ENCODE measurements around the gene PRR15L. TPM values are rescaled to one million over a fixed set of nuclear protein-coding genes. Genes with fewer than 3 reads are reported as not detected.

Gene PRR15L
- total and polyA plus RNA-seq, 2 experiments from 2014 or later = 0.57 TPM; not detected in 1

DNA sequence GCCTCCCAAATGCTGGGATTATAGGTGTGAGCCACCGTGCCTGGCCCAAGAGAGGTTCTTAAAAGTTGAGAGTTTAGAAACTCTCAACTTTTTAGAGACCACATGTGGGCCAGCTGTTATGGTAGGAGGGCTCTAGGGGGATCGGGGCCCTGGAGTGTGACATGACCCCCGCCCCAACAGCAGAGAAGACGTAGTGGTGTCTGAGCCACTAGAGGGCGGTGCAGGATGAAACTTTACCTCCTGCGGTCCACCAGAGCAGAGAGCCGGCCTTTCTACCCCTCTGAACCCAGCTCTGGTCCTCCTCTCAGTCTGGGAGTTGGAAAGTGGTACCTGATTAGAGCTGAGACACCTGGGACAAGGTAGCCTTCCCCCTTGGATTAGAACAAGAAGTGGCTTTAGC, 20.6 kb upstream of the PRR15L start:
- Mint-ChIP-seq H3K4me1 (no peaks in the 10 kb centered on the region; the same call in 2 of the 3 replicates), H3K4me3 (no peak overlapping the region), H3K36me3 (ENCODE audit: low read depth) (peaks cover 83% of the 10 kb centered on the region), H3K27me3 (ENCODE audit: insufficient read depth, low read depth, poor library complexity) (peaks cover 8% of the 10 kb centered on the region), H3K9me3 (no peaks in the 10 kb centered on the region; the same call in 2 of the 3 replicates), H3K27ac (no peak overlapping the region)
- H3K27me3 ChIP-seq (ENCODE audit: insufficient read depth) = no peaks in the 10 kb centered on the region
- H3F3A ChIP-seq (replicated peaks; ENCODE audit: low read depth) = 0 out of 2 replicates have a peak, but pooled peaks cover 3% of the 10 kb centered on the region
- no peaks in the 10 kb centered on the region for H3K9me2 ChIP-seq (ENCODE audit: insufficient read depth)
- no peak overlapping the region for H3K4me2 ChIP-seq
- no peaks in the 10 kb centered on the region for H3K79me2 ChIP-seq (replicated peaks; ENCODE audit: insufficient read depth)
- TF ChIP-seq NANOG (IDR thresholded peaks at IDR 0.05; ENCODE audit: borderline replicate concordance) (no peak), STAT1 (IDR thresholded peaks at IDR 0.05; ENCODE audit: unreplicated experiment) (no peak), JUNB (IDR thresholded peaks at IDR 0.05; ENCODE audit: unreplicated experiment) (no peak)
- TF ChIP-seq, protein P1, sequence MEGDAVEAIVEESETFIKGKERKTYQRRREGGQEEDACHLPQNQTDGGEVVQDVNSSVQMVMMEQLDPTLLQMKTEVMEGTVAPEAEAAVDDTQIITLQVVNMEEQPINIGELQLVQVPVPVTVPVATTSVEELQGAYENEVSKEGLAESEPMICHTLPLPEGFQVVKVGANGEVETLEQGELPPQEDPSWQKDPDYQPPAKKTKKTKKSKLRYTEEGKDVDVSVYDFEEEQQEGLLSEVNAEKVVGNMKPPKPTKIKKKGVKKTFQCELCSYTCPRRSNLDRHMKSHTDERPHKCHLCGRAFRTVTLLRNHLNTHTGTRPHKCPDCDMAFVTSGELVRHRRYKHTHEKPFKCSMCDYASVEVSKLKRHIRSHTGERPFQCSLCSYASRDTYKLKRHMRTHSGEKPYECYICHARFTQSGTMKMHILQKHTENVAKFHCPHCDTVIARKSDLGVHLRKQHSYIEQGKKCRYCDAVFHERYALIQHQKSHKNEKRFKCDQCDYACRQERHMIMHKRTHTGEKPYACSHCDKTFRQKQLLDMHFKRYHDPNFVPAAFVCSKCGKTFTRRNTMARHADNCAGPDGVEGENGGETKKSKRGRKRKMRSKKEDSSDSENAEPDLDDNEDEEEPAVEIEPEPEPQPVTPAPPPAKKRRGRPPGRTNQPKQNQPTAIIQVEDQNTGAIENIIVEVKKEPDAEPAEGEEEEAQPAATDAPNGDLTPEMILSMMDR (conservative IDR thresholded peaks at IDR 0.05; ENCODE audit: low read depth in 2 of 2) = peak; percentile 89 to 94
- no peak overlapping the region for H2AFZ ChIP-seq
- peaks cover 17% of the 10 kb centered on the region; the same call in 1 of the 2 replicates for H3K36me3 ChIP-seq (ENCODE audit: insufficient read depth)
- no peak overlapping the region for H3K27ac ChIP-seq (ENCODE audit: low read depth)
- no peaks in the 10 kb centered on the region for H3K4me1 ChIP-seq (ENCODE audit: insufficient read depth)
- H3K4me3 ChIP-seq = no peak overlapping the region
- peak; percentile 99 for ATAC-seq
- peaks cover 4% of the 10 kb centered on the region for H4K20me1 ChIP-seq (replicated peaks; ENCODE audit: insufficient read depth)
- DNase-seq (ENCODE audit: low spot score) = peak; percentile 95

DNA sequence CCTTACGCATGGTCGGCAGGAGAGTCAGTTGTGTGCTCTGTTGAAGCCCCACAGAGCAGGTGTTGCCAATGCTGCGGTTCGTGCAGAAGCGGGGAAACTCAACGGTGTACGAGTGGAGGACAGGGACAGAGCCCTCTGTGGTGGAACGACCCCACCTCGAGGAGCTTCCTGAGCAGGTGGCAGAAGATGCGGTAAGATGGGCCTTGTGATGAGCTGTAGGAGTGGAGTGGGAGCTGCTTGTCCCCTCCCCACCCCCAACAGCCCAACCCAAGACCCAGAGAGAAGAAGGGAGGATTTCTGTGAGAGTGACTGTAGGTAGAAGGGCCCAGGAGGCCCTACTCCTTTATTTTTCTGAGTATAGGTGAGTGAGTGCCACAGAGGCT, 18.1 kb upstream of the PRR15L start:
- Mint-ChIP-seq H3K27me3 (ENCODE audit: insufficient read depth, low read depth, poor library complexity) (peaks cover 12% of the 10 kb centered on the region), H3K36me3 (ENCODE audit: low read depth) (peaks cover 73% of the 10 kb centered on the region), H3K9me3 (no peaks in the 10 kb centered on the region; the same call in 2 of the 3 replicates), H3K4me1 (no peaks in the 10 kb centered on the region; the same call in 2 of the 3 replicates), H3K27ac (no peak overlapping the region), H3K4me3 (no peak overlapping the region)
- H2AFZ ChIP-seq = no peak overlapping the region
- H3K27me3 ChIP-seq (ENCODE audit: insufficient read depth) = no peaks in the 10 kb centered on the region
- H4K20me1 ChIP-seq (replicated peaks; ENCODE audit: insufficient read depth) = peaks cover 4% of the 10 kb centered on the region
- H3K79me2 ChIP-seq (replicated peaks; ENCODE audit: insufficient read depth) = 0 out of 2 replicates have a peak, but pooled peaks cover 7% of the 10 kb centered on the region
- no peak overlapping the region for H3K4me2 ChIP-seq
- H3K36me3 ChIP-seq (ENCODE audit: insufficient read depth) = peaks cover 17% of the 10 kb centered on the region; the same call in 1 of the 2 replicates
- ATAC-seq (no peak), DNase-seq (ENCODE audit: low spot score) (no peak)
- H3F3A ChIP-seq (replicated peaks; ENCODE audit: low read depth) = peaks cover 3% of the 10 kb centered on the region; the same call in 1 of the 2 replicates
- no peak overlapping the region for H3K27ac ChIP-seq (ENCODE audit: low read depth)
- no peaks in the 10 kb centered on the region for H3K9me2 ChIP-seq (ENCODE audit: insufficient read depth)
- H3K4me3 ChIP-seq = no peak overlapping the region
- peaks cover 6% of the 10 kb centered on the region for H3K4me1 ChIP-seq (ENCODE audit: insufficient read depth)
- TF ChIP-seq, protein P1 (conservative IDR thresholded peaks at IDR 0.05; ENCODE audit: low read depth in 2 of 2) = no peak
- TF ChIP-seq ZNF331 (CRISPR knock-in tag; IDR thresholded peaks at IDR 0.05; ENCODE audit: low read depth) = no peak
- no peak for TF ChIP-seq POLR2AphosphoS5 (IDR thresholded peaks at IDR 0.05; ENCODE audit: low read depth)
- TF ChIP-seq, protein P2, sequence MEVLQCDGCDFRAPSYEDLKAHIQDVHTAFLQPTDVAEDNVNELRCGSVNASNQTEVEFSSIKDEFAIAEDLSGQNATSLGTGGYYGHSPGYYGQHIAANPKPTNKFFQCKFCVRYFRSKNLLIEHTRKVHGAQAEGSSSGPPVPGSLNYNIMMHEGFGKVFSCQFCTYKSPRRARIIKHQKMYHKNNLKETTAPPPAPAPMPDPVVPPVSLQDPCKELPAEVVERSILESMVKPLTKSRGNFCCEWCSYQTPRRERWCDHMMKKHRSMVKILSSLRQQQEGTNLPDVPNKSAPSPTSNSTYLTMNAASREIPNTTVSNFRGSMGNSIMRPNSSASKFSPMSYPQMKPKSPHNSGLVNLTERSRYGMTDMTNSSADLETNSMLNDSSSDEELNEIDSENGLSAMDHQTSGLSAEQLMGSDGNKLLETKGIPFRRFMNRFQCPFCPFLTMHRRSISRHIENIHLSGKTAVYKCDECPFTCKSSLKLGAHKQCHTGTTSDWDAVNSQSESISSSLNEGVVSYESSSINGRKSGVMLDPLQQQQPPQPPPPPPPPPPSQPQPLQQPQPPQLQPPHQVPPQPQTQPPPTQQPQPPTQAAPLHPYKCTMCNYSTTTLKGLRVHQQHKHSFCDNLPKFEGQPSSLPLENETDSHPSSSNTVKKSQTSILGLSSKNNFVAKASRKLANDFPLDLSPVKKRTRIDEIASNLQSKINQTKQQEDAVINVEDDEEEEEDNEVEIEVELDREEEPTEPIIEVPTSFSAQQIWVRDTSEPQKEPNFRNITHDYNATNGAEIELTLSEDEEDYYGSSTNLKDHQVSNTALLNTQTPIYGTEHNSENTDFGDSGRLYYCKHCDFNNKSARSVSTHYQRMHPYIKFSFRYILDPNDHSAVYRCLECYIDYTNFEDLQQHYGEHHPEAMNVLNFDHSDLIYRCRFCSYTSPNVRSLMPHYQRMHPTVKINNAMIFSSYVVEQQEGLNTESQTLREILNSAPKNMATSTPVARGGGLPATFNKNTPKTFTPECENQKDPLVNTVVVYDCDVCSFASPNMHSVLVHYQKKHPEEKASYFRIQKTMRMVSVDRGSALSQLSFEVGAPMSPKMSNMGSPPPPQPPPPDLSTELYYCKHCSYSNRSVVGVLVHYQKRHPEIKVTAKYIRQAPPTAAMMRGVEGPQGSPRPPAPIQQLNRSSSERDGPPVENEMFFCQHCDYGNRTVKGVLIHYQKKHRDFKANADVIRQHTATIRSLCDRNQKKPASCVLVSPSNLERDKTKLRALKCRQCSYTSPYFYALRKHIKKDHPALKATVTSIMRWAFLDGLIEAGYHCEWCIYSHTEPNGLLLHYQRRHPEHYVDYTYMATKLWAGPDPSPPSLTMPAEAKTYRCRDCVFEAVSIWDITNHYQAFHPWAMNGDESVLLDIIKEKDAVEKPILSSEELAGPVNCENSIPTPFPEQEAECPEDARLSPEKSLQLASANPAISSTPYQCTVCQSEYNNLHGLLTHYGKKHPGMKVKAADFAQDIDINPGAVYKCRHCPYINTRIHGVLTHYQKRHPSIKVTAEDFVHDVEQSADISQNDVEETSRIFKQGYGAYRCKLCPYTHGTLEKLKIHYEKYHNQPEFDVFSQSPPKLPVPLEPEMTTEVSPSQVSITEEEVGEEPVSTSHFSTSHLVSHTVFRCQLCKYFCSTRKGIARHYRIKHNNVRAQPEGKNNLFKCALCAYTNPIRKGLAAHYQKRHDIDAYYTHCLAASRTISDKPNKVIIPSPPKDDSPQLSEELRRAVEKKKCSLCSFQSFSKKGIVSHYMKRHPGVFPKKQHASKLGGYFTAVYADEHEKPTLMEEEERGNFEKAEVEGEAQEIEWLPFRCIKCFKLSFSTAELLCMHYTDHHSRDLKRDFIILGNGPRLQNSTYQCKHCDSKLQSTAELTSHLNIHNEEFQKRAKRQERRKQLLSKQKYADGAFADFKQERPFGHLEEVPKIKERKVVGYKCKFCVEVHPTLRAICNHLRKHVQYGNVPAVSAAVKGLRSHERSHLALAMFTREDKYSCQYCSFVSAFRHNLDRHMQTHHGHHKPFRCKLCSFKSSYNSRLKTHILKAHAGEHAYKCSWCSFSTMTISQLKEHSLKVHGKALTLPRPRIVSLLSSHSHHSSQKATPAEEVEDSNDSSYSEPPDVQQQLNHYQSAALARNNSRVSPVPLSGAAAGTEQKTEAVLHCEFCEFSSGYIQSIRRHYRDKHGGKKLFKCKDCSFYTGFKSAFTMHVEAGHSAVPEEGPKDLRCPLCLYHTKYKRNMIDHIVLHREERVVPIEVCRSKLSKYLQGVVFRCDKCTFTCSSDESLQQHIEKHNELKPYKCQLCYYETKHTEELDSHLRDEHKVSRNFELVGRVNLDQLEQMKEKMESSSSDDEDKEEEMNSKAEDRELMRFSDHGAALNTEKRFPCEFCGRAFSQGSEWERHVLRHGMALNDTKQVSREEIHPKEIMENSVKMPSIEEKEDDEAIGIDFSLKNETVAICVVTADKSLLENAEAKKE (CRISPR knock-in tag; IDR thresholded peaks at IDR 0.05) = no peak
- TF ChIP-seq, protein P3, sequence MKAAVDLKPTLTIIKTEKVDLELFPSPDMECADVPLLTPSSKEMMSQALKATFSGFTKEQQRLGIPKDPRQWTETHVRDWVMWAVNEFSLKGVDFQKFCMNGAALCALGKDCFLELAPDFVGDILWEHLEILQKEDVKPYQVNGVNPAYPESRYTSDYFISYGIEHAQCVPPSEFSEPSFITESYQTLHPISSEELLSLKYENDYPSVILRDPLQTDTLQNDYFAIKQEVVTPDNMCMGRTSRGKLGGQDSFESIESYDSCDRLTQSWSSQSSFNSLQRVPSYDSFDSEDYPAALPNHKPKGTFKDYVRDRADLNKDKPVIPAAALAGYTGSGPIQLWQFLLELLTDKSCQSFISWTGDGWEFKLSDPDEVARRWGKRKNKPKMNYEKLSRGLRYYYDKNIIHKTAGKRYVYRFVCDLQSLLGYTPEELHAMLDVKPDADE (IDR thresholded peaks at IDR 0.05) = no peak
- no peak for TF ChIP-seq EZH2phosphoT487 (IDR thresholded peaks at IDR 0.05; ENCODE audit: unreplicated experiment)
